Right lobe of liver (tissue), 4 donors: ENCODE data around the gene HNRNPLL.

Source experiments
- POLR2A ChIP-seq: fragments of 450-650 bp; IDR thresholded peaks from one replicate; pipeline ENCODE4 v1.6.1; 2017; ENCODE audit warnings: antibody characterized with exemption, mild to moderate bottlenecking
- TF ChIP-seq, protein P1 (sequence below), 4 donors: fragments of 200-600 bp in 3 of 4; fragments of 450-650 bp in 1 of 4; IDR thresholded peaks; one replicate each; pipeline versions ENCODE4 v1.5.1 to v1.8.0; 2016 to 2022; ENCODE audit warnings: antibody characterized with exemption in 4 of 4, mild to moderate bottlenecking in 2 of 4
- donor health status: DM: no; HTN: no; CAD: no.
- donor health status: DM: no; HTN: no; CAD: no.
- donor health status: DM: no; HTN: yes; CAD: no.

DNA sequence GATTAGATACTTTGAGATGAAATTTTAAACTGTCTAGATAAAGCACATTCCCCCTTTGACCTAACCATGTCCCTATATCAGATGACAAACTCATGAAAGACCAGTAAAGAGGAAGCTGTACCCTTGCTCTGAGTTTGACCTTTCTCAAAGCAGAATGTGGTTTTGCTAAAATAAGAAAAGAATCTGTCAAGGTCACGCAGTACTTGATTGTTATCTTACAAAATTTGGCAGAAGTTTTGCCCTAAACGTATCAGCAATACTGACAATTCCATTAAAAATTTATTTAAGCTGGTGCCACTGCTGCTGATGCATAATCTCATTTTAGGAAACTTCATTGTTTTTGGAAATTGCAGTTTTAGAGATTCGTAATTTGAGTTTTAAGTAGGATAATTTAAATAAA, 32.0 kb upstream of the HNRNPLL start:
- TF ChIP-seq, protein P1, sequence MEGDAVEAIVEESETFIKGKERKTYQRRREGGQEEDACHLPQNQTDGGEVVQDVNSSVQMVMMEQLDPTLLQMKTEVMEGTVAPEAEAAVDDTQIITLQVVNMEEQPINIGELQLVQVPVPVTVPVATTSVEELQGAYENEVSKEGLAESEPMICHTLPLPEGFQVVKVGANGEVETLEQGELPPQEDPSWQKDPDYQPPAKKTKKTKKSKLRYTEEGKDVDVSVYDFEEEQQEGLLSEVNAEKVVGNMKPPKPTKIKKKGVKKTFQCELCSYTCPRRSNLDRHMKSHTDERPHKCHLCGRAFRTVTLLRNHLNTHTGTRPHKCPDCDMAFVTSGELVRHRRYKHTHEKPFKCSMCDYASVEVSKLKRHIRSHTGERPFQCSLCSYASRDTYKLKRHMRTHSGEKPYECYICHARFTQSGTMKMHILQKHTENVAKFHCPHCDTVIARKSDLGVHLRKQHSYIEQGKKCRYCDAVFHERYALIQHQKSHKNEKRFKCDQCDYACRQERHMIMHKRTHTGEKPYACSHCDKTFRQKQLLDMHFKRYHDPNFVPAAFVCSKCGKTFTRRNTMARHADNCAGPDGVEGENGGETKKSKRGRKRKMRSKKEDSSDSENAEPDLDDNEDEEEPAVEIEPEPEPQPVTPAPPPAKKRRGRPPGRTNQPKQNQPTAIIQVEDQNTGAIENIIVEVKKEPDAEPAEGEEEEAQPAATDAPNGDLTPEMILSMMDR (IDR thresholded peaks at IDR 0.05): no peak
- no peak for TF ChIP-seq POLR2A
